Measurements from ENCODE around the gene ZNF575.

Gene ZNF575

GRCh38 chr19:43532962-43533545 lies at the start of gene ZNF575:
ZNF575 (plus strand) TSS chr19:43533188; CDS start chr19:43534423, 1,235 bp downstream.
- peak; percentile 97 for DNase-seq

- no peak for DNase-seq
Observed at GRCh38 chr19:43483281-43483680, 49.7 kb upstream of the ZNF575 start.

- DNase-seq = no peak
Observed at GRCh38 chr19:43485951-43486350, 47.0 kb upstream of the ZNF575 start.

- DNase-seq = no peak
Observed at GRCh38 chr19:43486412-43486811, 46.6 kb upstream of the ZNF575 start.

GRCh38 chr19:43488179-43488578 lies 44.8 kb upstream of the ZNF575 start:
- DNase-seq = no peak

- no peak for DNase-seq
Observed at GRCh38 chr19:43489310-43489709, 43.7 kb upstream of the ZNF575 start.

- DNase-seq = no peak
Observed at GRCh38 chr19:43489979-43490599, 42.9 kb upstream of the ZNF575 start.

GRCh38 chr19:43490759-43491158 lies 42.2 kb upstream of the ZNF575 start:
- DNase-seq = no peak

GRCh38 chr19:43495082-43495481 lies 37.9 kb upstream of the ZNF575 start:
- DNase-seq = no peak

GRCh38 chr19:43496960-43497359 lies 36.0 kb upstream of the ZNF575 start:
- no peak for DNase-seq

GRCh38 chr19:43498233-43498842 lies 34.6 kb upstream of the ZNF575 start:
- DNase-seq = no peak

GRCh38 chr19:43499042-43499441 lies 33.9 kb upstream of the ZNF575 start:
- DNase-seq = no peak

GRCh38 chr19:43501661-43502418 lies 31.1 kb upstream of the ZNF575 start:
- DNase-seq = no peak

- DNase-seq = no peak
Observed at GRCh38 chr19:43502419-43502976, 30.5 kb upstream of the ZNF575 start.

GRCh38 chr19:43503501-43504425 lies 29.2 kb upstream of the ZNF575 start:
- DNase-seq = peak; percentile 87

- no peak for DNase-seq
Observed at GRCh38 chr19:43504426-43505185, 28.4 kb upstream of the ZNF575 start, which contains the start of gene PHLDB3. PHLDB3 (minus strand) TSS chr19:43504746; CDS start chr19:43504118, 628 bp downstream.

- no peak for DNase-seq
Observed at GRCh38 chr19:43505186-43505456, 27.9 kb upstream of the ZNF575 start.

GRCh38 chr19:43505941-43506340 lies 27.0 kb upstream of the ZNF575 start:
- no peak for DNase-seq

- no peak for DNase-seq
Observed at GRCh38 chr19:43506629-43507028, 26.4 kb upstream of the ZNF575 start.

GRCh38 chr19:43507880-43508279 lies 25.1 kb upstream of the ZNF575 start:
- no peak for DNase-seq

- no peak for DNase-seq
Observed at GRCh38 chr19:43510713-43511112, 22.3 kb upstream of the ZNF575 start.

GRCh38 chr19:43511324-43511723 lies 21.7 kb upstream of the ZNF575 start:
- DNase-seq = no peak
